H1 (cell line): ENCODE data around the gene GGT6. TPM values are rescaled to one million over a fixed set of nuclear protein-coding genes. Genes with fewer than 3 reads are reported as not detected.

Experiments used
- CHD7 ChIP-seq: fragments of 300-600 bp; sonication (generic); IDR thresholded peaks from 2 replicates; pipeline ENCODE4 v1.7.1; 2012; ENCODE audit warnings: low read length, moderate library complexity, mild to moderate bottlenecking, inconsistent platforms; ENCODE audit not compliant: insufficient replicate concordance
- polyA plus RNA-seq, 7 experiments: library from polyadenylated mRNA; depleted of rRNA in 3 of 7; stranded (reverse) in 5 of 7; unstranded in 2 of 7; fragments of >200 nt in 5 of 7; fragments of 200-250 nt in 2 of 7; gene quantifications; 1 replicate in 5 of 7; 2 replicates in 1 of 7; 4 replicates in 1 of 7; pipeline versions ENCODE4 v1.2.1 to v1.2.3, GENCODE V29; 2011 to 2013; ENCODE audit warnings: missing spikeins in 2 of 7, mixed read lengths in 2 of 7
- total RNA-seq: library from RNA; stranded (reverse); fragmentation: NEBNext Ultra II Directional; extraction: Animal tissue kit (Norgen Biotek cat#: 25700); gene quantifications from 2 replicates; pipeline ENCODE4 v1.2.1, GENCODE V29; 2021

Gene GGT6
- total and polyA plus RNA-seq, 2 of the 8 experiments (the other 6 are each of a cell fraction or from before 2014, with no cell fraction given): 0.18 TPM; not detected in 1

GRCh38 chr17:4537451-4538235, 22.7 kb downstream of the GGT6 start (continued):
- TF ChIP-seq CHD7: no peak
